ENCODE measurements around the gene HIGD1B.

Gene HIGD1B

DNA sequence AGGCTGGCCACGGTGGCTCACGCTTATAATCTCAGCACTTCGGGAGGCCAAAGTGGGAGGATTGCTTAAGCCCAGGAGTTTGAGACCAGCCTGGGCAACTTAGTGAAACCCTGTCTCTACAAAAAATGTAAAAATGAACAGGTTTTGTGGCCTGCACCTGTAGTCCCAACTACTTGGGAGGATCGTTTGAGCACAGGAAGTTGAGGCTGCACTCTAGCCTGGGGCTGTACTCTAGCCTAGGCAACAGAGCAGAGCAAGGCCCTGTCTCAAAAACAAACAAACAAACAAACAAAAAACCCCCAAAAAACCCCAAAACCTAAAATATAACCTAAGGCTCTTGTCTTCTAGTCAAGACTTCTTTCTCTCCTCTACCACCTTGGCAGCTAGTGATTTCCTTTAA, 7.4 kb upstream of the HIGD1B start:
- H3K36me3 ChIP-seq (ENCODE audit: insufficient read depth, low read length) = no peaks in the 10 kb centered on the region
- H3K9me2 ChIP-seq (replicated peaks; ENCODE audit: low read depth, low read length) = no peaks in the 10 kb centered on the region
- H3K4me3 ChIP-seq (ENCODE audit: low read length, poor library complexity, severe bottlenecking) = no peak overlapping the region
- TF ChIP-seq, protein P1, sequence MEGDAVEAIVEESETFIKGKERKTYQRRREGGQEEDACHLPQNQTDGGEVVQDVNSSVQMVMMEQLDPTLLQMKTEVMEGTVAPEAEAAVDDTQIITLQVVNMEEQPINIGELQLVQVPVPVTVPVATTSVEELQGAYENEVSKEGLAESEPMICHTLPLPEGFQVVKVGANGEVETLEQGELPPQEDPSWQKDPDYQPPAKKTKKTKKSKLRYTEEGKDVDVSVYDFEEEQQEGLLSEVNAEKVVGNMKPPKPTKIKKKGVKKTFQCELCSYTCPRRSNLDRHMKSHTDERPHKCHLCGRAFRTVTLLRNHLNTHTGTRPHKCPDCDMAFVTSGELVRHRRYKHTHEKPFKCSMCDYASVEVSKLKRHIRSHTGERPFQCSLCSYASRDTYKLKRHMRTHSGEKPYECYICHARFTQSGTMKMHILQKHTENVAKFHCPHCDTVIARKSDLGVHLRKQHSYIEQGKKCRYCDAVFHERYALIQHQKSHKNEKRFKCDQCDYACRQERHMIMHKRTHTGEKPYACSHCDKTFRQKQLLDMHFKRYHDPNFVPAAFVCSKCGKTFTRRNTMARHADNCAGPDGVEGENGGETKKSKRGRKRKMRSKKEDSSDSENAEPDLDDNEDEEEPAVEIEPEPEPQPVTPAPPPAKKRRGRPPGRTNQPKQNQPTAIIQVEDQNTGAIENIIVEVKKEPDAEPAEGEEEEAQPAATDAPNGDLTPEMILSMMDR (conservative IDR thresholded peaks at IDR 0.05; ENCODE audit: low read length) = no peak
- no peak for TF ChIP-seq EZH2phosphoT487 (IDR thresholded peaks at IDR 0.05; ENCODE audit: borderline replicate concordance)
- no peak overlapping the region for H2AFZ ChIP-seq (ENCODE audit: low read length)
- no peaks in the 10 kb centered on the region for H3K79me2 ChIP-seq (ENCODE audit: insufficient read depth, low read length)
- H3K9ac ChIP-seq (ENCODE audit: low read depth, low read length, poor library complexity, severe bottlenecking) = no peak overlapping the region
- H4K20me1 ChIP-seq (ENCODE audit: insufficient read depth, low read length, poor library complexity, severe bottlenecking) = no peaks in the 10 kb centered on the region
- no peaks in the 10 kb centered on the region for H3K9me3 ChIP-seq (ENCODE audit: insufficient read depth, low read depth, low read length)
- H3K4me1 ChIP-seq (ENCODE audit: insufficient read depth, low read length, poor library complexity, severe bottlenecking) = peaks cover 7% of the 10 kb centered on the region
- no peak overlapping the region for H3K4me2 ChIP-seq (ENCODE audit: low read depth, low read length, poor library complexity, severe bottlenecking)
- no peaks in the 10 kb centered on the region for H3K27me3 ChIP-seq (ENCODE audit: insufficient read depth, low read length, poor library complexity, severe bottlenecking)
- H3F3A ChIP-seq (ENCODE audit: low read depth) = no peaks in the 10 kb centered on the region

- Histone ChIP-seq H3K4me1 (ENCODE audit: insufficient read depth, low read length, poor library complexity, severe bottlenecking) (peaks cover 7% of the 10 kb centered on the region), H3K4me2 (ENCODE audit: low read depth, low read length, poor library complexity, severe bottlenecking) (no peak overlapping the region), H3K9ac (ENCODE audit: low read depth, low read length, poor library complexity, severe bottlenecking) (no peak overlapping the region), H3K36me3 (ENCODE audit: insufficient read depth, low read length) (no peaks in the 10 kb centered on the region), H3K27me3 (ENCODE audit: insufficient read depth, low read length, poor library complexity, severe bottlenecking) (no peaks in the 10 kb centered on the region), H3K9me3 (ENCODE audit: insufficient read depth, low read depth, low read length) (no peaks in the 10 kb centered on the region), H3K79me2 (ENCODE audit: insufficient read depth, low read length) (no peaks in the 10 kb centered on the region), H4K20me1 (ENCODE audit: insufficient read depth, low read length, poor library complexity, severe bottlenecking) (no peaks in the 10 kb centered on the region), H2AFZ (ENCODE audit: low read length) (no peak overlapping the region), H3F3A (ENCODE audit: low read depth) (no peaks in the 10 kb centered on the region), H3K9me2 (replicated peaks; ENCODE audit: low read depth, low read length) (no peaks in the 10 kb centered on the region), H3K4me3 (ENCODE audit: low read length, poor library complexity, severe bottlenecking) (no peak overlapping the region)
- TF ChIP-seq, protein P1 (conservative IDR thresholded peaks at IDR 0.05; ENCODE audit: low read length) = no peak
- TF ChIP-seq EZH2phosphoT487 (IDR thresholded peaks at IDR 0.05; ENCODE audit: borderline replicate concordance) = no peak
Observed at GRCh38 chr17:44840936-44841335, 6.7 kb upstream of the HIGD1B start.

DNA sequence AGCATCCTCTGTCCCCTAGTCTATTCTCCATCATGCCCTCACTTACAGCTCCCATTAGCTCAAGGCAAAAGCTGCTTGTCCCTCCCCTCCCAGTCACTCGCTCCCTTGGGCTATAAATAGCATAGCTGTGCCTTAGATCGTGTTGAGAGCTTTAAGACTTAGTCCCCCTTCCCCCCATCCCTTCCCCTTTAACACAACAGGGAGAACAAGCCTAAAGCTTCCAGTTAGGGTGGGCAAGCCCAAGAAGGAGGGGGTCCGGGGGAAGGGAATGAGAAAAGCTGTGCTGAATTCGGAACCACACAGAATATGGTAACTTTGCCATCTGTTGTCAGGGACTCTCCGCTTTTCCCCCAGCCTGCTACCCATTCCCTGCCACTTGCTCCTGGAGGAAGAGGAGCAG, 4.9 kb upstream of the HIGD1B start:
- no peak overlapping the region for H3K4me3 ChIP-seq (ENCODE audit: low read length, poor library complexity, severe bottlenecking)
- no peak overlapping the region for H3K4me2 ChIP-seq (ENCODE audit: low read depth, low read length, poor library complexity, severe bottlenecking)
- H3F3A ChIP-seq (ENCODE audit: low read depth) = no peaks in the 10 kb centered on the region
- H3K4me1 ChIP-seq (ENCODE audit: insufficient read depth, low read length, poor library complexity, severe bottlenecking) = peaks cover 7% of the 10 kb centered on the region
- no peaks in the 10 kb centered on the region for H3K36me3 ChIP-seq (ENCODE audit: insufficient read depth, low read length)
- H3K9me2 ChIP-seq (replicated peaks; ENCODE audit: low read depth, low read length) = no peaks in the 10 kb centered on the region
- no peak for TF ChIP-seq EZH2phosphoT487 (IDR thresholded peaks at IDR 0.05; ENCODE audit: borderline replicate concordance)
- TF ChIP-seq, protein P1 (conservative IDR thresholded peaks at IDR 0.05; ENCODE audit: low read length) = no peak
- no peak overlapping the region for H2AFZ ChIP-seq (ENCODE audit: low read length)
- no peaks in the 10 kb centered on the region for H4K20me1 ChIP-seq (ENCODE audit: insufficient read depth, low read length, poor library complexity, severe bottlenecking)
- H3K79me2 ChIP-seq (ENCODE audit: insufficient read depth, low read length) = no peaks in the 10 kb centered on the region
- H3K27me3 ChIP-seq (ENCODE audit: insufficient read depth, low read length, poor library complexity, severe bottlenecking) = no peaks in the 10 kb centered on the region
- H3K9me3 ChIP-seq (ENCODE audit: insufficient read depth, low read depth, low read length) = no peaks in the 10 kb centered on the region
- no peak overlapping the region for H3K9ac ChIP-seq (ENCODE audit: low read depth, low read length, poor library complexity, severe bottlenecking)
